Psoas muscle (tissue), 8 donors: ENCODE measurements around the gene NLGN1. TPM values are rescaled to one million over a fixed set of nuclear protein-coding genes. Genes with fewer than 3 reads are reported as not detected.

Experiments
- ATAC-seq, 4 donors: fragments of 200-7000 bp; cut with Tn5 transposase; one replicate each; pipeline ENCODE4 v1.9.1; 2020; ENCODE audit warnings: moderate library complexity in 3 of 4, mild to moderate bottlenecking in 2 of 4
- DNase-seq, 2 donors: peaks; one replicate each; pipeline ENCODE4 v3.0.0-alpha.2; 2020
- H3K27ac ChIP-seq: fragments of 200-600 bp; one replicate; pipeline ENCODE4 v1.8.0; 2022
- H3K27me3 ChIP-seq, 3 donors: fragments of 200-600 bp in 1 of 3; one replicate each; pipeline versions ENCODE4 v1.6.1 to v1.8.0; 2013 to 2022; ENCODE audit warnings: low read length in 2 of 3, mild to moderate bottlenecking in 2 of 3, moderate library complexity in 1 of 3; ENCODE audit not compliant: insufficient read depth in 3 of 3
- H3K36me3 ChIP-seq, 2 donors: fragments of 200-600 bp in 1 of 2; one replicate each; pipeline versions ENCODE4 v1.6.1 to v1.8.0; 2013 to 2022; ENCODE audit warnings: low read depth in 1 of 2, mild to moderate bottlenecking in 1 of 2, moderate library complexity in 1 of 2; ENCODE audit not compliant: insufficient read depth in 1 of 2
- H3K4me1 ChIP-seq: fragments of 200-600 bp; one replicate; pipeline ENCODE4 v1.8.0; 2022
- H3K4me3 ChIP-seq: fragments of 200-600 bp; one replicate; pipeline ENCODE4 v1.8.0; 2022; ENCODE audit warnings: mild to moderate bottlenecking
- H3K9me3 ChIP-seq: fragments of 200-600 bp; one replicate; pipeline ENCODE4 v1.8.0; 2022
- WGBS, 3 donors: extraction: QIAGEN DNeasy Blood & Tissue Kit; methylation state at CpG; one replicate each; pipeline versions ENCODE4 v1.1.6 to v1.1.7; 2013; 5-methylcytosine and 5-hydroxymethylcytosine counted together
- intact Hi-C, 2 donors: fragments of 100-400 bp; cut with DNase I; formaldehyde crosslinking; loops; one replicate each; pipeline versions ENCODE4 v1.11.0 to v1.14.2; 2022
- polyA plus RNA-seq, 3 donors: library from polyadenylated mRNA; stranded (reverse); fragments of 200-250 nt; gene quantifications; one replicate each; pipeline ENCODE4 v1.2.3, GENCODE V29; 2013
- total RNA-seq, 4 donors: library from RNA; stranded (reverse); fragmentation: NEBNext Ultra II Directional in 2 of 4; extraction: Animal tissue kit (Norgen Biotek cat#: 25700) in 2 of 4; gene quantifications; one replicate each; pipeline versions ENCODE4 v1.2.1 to v1.2.4, GENCODE V29; 2021 to 2023
- TF ChIP-seq, protein P1 (sequence below): fragments of 200-600 bp; IDR thresholded peaks from one replicate; pipeline ENCODE4 v1.8.0; 2022; ENCODE audit warnings: antibody characterized with exemption
- donor health status: healthy with polysubstance abuse.
- donor health status: DM: no; HTN: no; CAD: no; lungs with moderate emphysema.
- donor health status: Bipolar disorder and iron deficiency.
- donor health status: healthy.
- donor health status: DM: yes; HTN: yes; CAD: no.
- donor health status: DM: no; HTN: no; CAD: no.
- donor health status: DM: no; HTN: no; CAD: no.
- donor health status: DM: yes; HTN: yes; CAD: no.

The NLGN1 gene
- total and polyA plus RNA-seq, 7 donors: 0.04 to 1.0 (median 0.54) TPM

DNA sequence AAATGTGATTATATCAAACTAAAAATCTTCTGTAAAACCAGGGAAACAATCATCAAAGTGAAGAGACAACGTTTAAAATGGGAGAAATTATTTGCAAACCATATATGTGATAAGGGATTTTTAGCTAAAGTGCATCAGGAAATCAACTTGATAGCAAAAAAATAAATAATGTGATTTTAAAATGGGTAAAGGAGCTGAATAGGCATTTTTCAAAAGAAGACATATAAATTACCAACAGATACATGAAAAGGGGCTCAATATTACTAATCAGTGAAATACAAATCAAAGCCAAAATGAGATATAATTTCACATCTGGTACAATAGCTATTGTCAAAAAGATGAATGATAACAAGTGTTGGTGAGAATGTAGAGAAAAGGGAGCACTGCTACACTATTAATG lies 924.0 kb downstream of the NLGN1 start:
- TF ChIP-seq, protein P1, sequence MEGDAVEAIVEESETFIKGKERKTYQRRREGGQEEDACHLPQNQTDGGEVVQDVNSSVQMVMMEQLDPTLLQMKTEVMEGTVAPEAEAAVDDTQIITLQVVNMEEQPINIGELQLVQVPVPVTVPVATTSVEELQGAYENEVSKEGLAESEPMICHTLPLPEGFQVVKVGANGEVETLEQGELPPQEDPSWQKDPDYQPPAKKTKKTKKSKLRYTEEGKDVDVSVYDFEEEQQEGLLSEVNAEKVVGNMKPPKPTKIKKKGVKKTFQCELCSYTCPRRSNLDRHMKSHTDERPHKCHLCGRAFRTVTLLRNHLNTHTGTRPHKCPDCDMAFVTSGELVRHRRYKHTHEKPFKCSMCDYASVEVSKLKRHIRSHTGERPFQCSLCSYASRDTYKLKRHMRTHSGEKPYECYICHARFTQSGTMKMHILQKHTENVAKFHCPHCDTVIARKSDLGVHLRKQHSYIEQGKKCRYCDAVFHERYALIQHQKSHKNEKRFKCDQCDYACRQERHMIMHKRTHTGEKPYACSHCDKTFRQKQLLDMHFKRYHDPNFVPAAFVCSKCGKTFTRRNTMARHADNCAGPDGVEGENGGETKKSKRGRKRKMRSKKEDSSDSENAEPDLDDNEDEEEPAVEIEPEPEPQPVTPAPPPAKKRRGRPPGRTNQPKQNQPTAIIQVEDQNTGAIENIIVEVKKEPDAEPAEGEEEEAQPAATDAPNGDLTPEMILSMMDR: no peak
- 54 to 59% (median 57%) methylated on average over 1 of the region's 1 CpG for WGBS, 3 donors
- H3K27me3 ChIP-seq: no peaks in the 10 kb centered on the region
- no peak overlapping the region for H3K27ac ChIP-seq
- no peak for ATAC-seq
- intact Hi-C loops: no loop called here
- H3K9me3 ChIP-seq: peaks cover 10% of the 10 kb centered on the region
- no peaks in the 10 kb centered on the region for H3K36me3 ChIP-seq
- H3K4me3 ChIP-seq: no peak overlapping the region
- DNase-seq: no peak
- no peaks in the 10 kb centered on the region for H3K4me1 ChIP-seq

DNA sequence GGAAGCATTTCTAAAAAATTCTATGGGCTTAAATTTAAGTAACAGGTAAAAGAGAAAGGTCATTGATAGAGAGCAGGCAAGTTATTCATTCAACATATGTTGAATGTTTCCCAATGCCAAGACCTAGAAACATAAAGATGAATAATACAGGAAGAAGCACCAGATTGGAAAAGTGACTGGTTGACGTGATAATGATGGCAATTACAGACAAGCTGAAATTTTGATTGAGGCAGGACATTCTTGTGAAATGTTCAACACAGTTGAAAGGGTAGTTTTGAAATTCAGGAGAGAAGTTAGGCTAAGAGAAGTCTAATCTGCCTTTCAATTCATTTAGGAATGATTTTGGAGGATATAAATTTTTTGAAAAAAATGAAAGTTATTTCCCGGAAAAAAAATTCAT lies 925.2 kb downstream of the NLGN1 start:
- WGBS, 3 donors: 75 to 89% (median 81%) methylated on average over 2 of the region's 2 CpGs
- TF ChIP-seq, protein P1: no peak
- H3K4me3 ChIP-seq: no peak overlapping the region
- ATAC-seq (no peak), DNase-seq (no peak)
- no peak overlapping the region for H3K27ac ChIP-seq
- H3K4me1 ChIP-seq: no peaks in the 10 kb centered on the region
- peaks cover 10% of the 10 kb centered on the region for H3K9me3 ChIP-seq
- no peaks in the 10 kb centered on the region for H3K27me3 ChIP-seq
- intact Hi-C loops: no loop called here
- H3K36me3 ChIP-seq: no peaks in the 10 kb centered on the region

DNA sequence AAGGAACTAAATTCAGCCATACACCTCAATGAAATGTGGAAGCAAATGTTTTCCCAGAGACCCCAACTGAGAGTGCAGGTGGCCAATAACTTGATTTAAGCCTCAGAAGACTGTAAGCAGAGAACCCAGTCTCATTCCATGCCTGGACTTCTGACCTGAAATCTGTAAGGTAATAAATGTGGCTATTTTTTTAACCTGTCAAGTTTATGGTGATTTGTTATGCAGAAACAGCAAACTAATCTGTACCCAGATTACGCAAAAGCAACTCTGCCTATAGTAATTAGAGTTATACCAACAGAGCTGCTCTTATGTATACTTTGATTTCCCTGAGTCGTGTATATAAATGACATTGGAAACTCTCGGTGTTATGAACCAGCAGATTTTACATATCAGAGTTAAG lies 927.6 kb downstream of the NLGN1 start:
- Histone ChIP-seq H3K9me3 (peaks cover 8% of the 10 kb centered on the region), H3K36me3 (no peaks in the 10 kb centered on the region), H3K27me3 (no peaks in the 10 kb centered on the region), H3K4me1 (no peaks in the 10 kb centered on the region), H3K27ac (no peak overlapping the region), H3K4me3 (no peak overlapping the region)
- TF ChIP-seq, protein P1: no peak
- intact Hi-C loops: no loop called here
- no peak for DNase-seq
- WGBS, 3 donors: 79 to 90% (median 85%) methylated on average over 3 of the region's 3 CpGs
- no peak for ATAC-seq

DNA sequence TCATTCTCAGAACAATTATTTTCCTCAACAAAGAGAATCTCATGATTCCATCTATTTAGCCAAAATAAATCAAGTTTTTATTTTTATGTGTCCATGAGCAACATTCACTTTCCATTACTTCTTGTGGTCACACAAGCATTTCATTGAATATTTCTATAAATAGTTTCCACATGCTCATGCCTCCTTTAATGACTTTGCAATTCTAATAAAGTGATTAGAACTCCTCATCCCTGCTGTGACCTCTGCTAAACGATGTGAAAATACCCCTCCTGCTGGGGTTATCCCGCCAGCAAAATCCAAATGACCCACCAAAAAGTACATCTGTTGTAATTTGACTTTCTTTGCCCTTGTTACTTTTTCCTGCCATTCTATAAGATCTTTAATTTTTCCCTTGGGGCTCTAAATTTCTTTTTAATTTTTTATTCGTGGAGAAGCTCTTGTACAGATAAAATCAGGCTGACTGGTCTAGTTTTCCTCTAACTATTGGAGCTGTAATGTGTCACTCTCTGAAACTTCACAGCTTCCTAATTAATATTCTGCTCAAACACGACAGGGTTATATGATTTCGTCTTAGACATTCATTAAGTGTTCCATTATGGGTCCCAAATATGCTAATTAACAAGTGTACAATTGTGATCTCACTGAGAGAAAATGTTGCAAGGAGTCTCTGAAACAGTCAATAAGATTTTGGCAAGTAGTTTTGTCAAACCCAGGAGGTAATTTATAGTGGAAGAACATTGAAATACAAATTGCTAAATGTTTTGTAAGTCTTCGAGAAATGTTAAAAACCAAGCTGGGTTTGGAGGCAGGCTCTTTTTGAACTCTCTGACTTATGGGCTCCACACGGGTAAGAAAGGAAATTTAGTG lies 928.5 kb downstream of the NLGN1 start:
- WGBS, 3 donors: 55 to 59% (median 57%) methylated on average over 7 of the region's 7 CpGs
- Histone ChIP-seq H3K4me1 (no peaks in the 10 kb centered on the region), H3K27me3 (no peaks in the 10 kb centered on the region), H3K27ac (no peak overlapping the region), H3K4me3 (no peak overlapping the region), H3K9me3 (peaks cover 2% of the 10 kb centered on the region), H3K36me3 (no peaks in the 10 kb centered on the region)
- no peak for DNase-seq
- no peak for ATAC-seq
- intact Hi-C loops: no loop called here
- TF ChIP-seq, protein P1: no peak

DNA sequence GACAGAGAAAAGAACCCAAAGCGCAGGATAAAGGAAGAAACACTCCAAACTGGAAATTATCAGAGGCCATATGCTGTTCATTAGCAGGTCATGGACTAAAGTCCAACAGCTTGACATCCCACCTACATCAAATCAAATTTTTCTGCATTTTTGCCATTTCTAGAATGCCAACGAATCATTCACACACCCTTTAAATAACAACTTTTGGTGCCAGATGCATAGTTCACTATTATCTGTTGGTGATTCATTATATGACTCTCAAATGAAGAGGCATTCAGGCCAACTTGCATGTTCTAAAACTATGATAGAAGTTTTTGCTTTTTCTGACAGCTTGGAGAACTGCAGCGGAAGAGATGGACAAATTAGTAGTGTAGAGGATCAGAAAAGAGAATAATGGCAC lies 931.8 kb downstream of the NLGN1 start:
- Histone ChIP-seq H3K4me3 (no peak overlapping the region), H3K27ac (no peak overlapping the region), H3K36me3 (no peaks in the 10 kb centered on the region), H3K9me3 (no peaks in the 10 kb centered on the region), H3K4me1 (no peaks in the 10 kb centered on the region), H3K27me3 (no peaks in the 10 kb centered on the region)
- TF ChIP-seq, protein P1: no peak
- WGBS, 3 donors: 52 to 71% (median 64%) methylated on average over 3 of the region's 3 CpGs
- ATAC-seq (no peak), DNase-seq (no peak)
- intact Hi-C loops: no loop called here
